SKM-1 treated with dmso at 0.1 percent for 144 hours (cell line): ENCODE data around the gene CFAP46.
"Not testable (repeated sequence)": the region's sequence is repeated elsewhere in the genome, so short reads cannot be mapped to it uniquely, and the experiment has no call there.

Source experiments
- DNase-seq: peaks from one replicate; lab custom pipeline; 2025; ENCODE audit not compliant: unreplicated experiment; lab: John Stamatoyannopoulos, UW

CFAP46 gene

GRCh38 chr10:132901351-132901750 lies 41.0 kb downstream of the CFAP46 start:
- DNase-seq = no peak

DNA sequence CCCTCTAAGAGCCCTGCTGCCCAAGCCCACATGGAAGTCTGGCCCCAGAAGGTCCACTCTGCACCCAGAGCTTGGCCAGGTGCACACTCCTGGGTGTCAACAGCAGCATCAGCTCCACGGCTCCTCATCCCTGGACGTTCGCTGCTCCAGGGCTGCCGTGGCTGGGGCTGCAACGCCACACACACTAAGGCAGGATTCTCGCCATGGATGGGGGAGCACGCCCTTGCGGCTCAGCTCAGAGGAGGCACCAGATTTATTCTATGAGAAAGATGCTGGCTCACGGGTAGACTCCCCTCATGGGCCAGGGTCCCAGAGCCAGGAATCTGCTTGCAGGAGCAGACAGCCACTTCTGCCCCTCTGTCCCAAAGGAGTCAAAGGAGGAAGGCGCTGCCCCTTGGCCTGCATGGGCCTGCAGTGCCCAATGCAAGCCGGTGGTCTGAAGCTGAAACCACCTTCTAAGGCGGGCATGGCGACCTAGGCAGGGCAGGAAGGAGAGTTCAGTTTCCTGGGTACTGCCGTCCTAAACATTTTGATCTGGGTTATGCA lies 42.1 kb downstream of the CFAP46 start:
- DNase-seq = no peak

DNA sequence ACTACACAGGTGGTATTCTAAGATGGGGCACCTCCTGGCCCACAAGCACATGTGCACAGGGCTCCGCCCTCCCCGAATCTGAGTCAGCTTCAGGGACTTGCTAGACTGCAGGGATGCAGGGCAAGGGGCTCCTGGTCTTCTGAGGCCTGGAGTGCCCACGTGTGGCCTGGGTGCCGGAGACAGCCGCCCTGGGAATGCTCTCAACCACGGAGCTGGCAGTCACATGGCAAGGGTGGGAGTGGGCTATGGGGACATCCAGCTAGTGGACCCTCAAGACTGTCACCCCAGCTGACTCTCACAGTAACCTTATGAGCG lies 42.7 kb downstream of the CFAP46 start:
- DNase-seq = no peak

DNA sequence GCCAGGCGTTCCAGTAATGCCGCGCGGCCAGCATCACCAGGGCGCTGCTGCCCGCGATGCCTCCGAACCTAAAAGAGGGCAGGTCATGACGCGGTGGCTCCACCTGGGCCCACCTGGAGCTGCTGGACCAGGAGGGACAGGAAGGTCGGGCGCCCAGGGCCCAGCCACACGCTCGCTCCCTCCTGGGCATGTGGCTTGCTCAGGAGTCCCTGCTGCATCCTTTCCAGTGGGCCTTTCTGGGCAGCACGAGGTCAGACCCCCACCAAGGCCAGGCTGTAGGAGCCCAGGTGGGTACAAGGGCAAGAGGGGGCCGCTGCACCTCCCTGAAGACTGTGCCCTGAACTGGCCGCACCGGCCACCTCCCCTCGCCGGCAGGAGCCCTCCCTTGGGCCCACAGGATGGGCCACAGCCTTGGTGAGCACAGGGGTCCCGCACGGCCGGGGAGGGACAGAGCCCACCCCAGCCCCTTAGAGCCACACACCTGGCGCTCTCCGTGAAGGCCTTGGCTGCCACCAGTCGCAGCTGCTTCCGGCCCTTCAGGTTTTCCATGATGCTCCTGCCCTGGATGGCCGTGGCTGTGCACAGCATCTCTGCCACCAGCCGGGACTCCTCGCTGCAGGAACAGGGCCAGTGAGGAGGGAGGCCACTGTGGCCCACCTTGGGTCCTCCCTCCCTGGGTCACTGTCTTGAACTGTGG lies 43.2 kb downstream of the CFAP46 start:
- DNase-seq = no peak

DNA sequence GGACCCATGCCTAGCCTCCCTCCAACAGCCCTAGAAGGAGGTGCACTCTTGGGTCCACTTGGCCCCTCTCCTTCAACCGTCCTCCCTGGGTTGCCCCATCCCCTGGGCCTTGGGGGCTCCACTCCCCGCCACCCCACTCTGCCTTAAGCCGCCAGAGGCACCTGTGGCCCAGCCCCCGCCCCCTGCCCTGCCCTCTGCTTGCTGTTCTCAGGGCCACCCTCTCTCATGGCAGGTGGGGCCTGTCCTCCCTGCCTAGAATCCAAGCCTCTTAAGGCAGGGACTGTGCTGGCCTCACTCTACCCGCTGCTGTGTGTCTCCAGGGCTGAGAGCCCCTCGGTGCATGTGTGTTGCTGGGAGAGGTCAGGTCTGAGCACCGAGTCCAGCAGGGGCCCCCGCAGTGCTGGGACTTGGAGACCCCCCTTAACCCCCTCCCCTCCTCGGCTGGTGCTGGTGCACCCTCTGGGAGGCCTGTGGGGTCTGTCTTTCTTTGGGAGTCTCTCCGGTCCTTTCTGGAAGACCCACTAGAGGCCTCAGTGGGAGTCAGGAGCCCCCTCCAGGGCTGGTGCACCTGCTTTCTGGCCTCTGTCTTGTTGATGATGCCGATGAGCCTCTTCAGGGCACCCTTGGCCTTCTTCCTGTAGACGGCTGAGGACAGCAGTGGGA lies 43.8 kb downstream of the CFAP46 start:
- no peak for DNase-seq

- no peak for DNase-seq
These were observed 44.6 kb downstream of the CFAP46 start for GRCh38 chr10:132897516-132898381.

- not testable (repeated sequence) for DNase-seq
These were observed 48.6 kb downstream of the CFAP46 start for GRCh38 chr10:132893786-132894185.

- DNase-seq = no peak
These were observed 49.3 kb downstream of the CFAP46 start for GRCh38 chr10:132893090-132893489.

DNA sequence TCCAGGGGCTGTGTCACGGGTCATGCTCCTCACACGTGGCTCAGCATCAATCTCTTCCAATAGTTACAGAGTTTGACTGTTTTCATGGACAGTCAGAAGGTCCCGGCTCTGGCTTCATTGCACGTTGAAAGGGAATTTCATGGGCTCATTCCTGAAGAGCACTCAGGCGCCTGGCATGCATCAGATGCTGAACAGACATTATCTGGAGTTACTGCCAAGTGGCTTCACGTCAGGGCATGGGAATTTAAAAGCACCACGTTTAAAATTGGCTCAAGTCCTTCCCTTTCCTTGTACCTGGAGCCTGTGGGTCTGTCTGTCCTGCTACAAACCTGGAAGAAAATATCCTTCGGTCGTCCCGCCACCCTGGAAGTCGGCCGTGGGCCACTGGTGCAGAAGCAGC lies 50.4 kb downstream of the CFAP46 start:
- no peak for DNase-seq

- no peak for DNase-seq
These were observed 51.0 kb downstream of the CFAP46 start for GRCh38 chr10:132891368-132891767.

DNA sequence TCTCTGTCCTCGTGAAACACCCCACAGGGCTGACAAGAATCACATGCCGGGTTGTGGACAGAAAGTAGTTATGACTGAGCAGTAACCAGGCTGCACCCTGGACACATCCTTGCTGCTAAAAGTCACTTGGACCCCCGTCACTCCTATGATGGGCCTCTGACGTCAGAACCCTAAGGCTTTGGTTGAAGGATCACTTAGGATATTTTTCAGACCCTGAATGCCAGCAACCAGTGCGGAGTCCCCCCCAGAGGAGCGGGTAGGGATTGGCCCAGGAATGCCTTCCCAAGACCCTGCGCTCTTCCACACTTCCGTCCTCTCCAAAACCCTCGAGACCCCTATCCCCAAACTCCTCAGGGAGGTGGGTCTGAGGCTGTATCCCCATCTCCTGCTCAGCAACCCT lies 52.1 kb downstream of the CFAP46 start:
- no peak for DNase-seq

- no peak for DNase-seq
These were observed 52.8 kb downstream of the CFAP46 start for GRCh38 chr10:132889556-132889955.

- DNase-seq = no peak
These were observed 53.4 kb downstream of the CFAP46 start for GRCh38 chr10:132888898-132889490.

DNA sequence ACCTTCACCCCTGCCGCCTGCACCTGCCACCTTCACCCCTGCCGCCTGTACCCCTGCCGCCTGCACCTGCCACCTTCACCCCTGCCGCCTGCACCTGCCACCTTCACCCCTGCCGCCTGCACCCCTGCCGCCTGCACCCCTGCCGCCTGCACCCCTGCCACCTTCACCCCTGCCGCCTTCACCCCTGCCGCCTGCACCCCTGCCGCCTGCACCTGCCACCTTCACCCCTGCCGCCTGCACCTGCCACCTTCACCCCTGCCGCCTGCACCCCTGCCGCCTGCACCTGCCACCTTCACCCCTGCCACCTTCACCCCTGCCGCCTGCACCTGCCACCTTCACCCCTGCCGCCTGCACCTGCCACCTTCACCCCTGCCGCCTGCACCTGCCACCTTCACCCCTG lies 53.9 kb downstream of the CFAP46 start:
- not testable (repeated sequence) for DNase-seq

DNA sequence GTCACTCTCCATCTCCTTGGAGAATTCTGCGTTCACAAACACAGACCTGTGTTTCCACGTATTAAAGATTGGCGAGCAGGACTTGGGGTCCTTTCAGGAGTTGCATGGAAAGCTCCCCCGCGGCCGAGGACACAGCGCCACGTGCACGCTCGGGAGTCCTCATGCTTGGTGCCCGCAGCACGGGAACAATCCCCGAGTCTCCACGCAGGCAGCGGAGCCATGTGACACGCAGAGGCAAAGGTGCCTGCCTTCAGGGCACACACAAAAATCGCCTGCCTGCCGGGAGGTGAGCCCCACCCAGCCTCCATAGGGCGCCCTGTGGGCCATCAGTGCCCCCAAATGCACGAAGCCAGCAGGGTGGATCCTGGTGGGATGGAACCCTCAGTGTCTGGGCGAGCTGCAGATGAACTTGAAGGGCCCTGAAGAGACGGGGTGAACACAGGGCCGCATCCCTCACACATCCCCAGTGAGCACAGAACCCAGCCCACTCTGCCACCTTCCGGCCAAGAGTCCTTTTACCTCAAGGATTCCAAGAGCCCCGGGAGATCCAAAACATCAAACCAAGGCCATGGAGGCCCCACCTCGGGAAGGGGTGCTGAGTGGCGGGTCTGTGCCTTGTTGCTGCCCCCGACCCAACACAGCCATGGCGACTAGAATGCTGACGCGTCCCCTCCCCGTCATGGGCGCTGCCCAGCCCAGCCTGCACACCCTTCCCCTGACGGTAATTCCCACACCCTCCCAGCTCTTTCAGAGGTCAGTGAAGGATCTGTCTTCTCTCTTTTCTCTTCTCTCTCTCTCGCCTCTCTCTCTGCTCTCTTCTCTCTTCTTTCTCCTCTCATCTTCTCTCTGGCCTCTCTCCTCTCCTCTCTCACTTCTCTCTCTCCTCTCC lies 55.9 kb downstream of the CFAP46 start:
- DNase-seq = no peak

DNA sequence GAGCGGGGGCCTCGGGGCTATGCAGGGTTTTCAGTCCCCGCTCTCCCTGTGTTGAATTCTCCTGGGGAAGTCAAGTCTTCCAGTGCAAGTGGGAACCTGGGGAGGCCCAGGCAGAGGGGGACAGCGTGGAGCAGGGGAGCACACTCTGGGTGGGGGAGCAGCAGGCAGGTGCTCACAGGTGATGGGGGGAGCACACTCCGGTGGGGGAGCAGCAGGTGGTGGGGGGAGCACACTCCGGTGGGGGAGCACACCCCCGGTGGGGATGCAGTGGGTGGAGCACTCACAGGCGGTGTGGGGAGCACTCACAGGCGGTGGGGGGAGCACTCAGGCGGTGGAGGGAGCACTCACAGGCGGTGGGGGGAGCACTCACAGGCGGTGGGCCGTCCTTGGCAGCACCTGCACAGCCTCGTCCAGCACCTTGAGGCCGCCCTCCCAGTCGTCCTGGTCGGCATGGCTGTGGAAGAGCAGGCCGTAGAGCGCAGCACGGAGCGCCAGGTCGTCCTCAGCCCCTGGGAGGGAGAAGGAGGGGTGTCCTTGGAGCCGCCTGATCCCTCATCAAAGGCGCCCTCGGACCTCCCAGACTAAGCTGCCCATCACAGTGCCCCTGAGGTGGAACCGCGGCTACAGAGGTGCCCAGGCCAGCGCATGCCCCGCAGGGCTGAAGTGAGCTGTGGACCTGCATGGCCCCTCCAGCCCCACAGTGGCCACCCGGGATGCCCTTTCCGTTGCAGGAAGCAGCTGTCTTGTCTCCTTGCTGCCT lies 56.7 kb downstream of the CFAP46 start:
- no peak for DNase-seq

GRCh38 chr10:132884691-132885271 lies 57.6 kb downstream of the CFAP46 start:
- DNase-seq = no peak

GRCh38 chr10:132884041-132884440 lies 58.3 kb downstream of the CFAP46 start:
- no peak for DNase-seq

DNA sequence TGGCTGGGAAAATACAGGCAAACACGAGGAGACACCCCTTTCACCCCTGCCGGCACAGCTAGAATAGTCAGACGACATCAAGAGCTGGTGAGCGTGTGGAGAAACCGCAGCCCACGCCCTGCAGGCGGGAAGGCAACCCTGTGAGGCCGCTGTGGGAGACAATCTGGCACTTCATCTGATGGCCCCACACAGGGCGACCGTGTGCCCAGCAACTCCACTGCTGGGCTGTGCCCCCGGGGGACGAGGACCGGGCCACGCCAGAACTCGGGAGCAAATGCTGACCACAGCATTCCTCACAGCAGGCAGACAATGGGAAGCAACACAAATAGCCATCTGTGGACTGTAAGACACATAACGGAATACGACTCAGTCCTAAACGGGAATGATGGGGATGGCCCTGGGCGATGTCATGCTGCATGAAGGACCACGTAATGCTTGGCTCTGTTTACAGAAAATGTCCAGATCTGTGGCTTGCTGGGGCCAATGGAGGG lies 58.9 kb downstream of the CFAP46 start:
- DNase-seq = no peak
